GF-D8 (cell line): Measurements from ENCODE around the gene TTYH1.
A peak's percentile ranks its signal among the peaks of the same experiment; 100 is the strongest.

Source experiments
- DNase-seq: peaks from one replicate; lab custom pipeline; 2025; lab: John Stamatoyannopoulos, UW

TTYH1 gene

DNA sequence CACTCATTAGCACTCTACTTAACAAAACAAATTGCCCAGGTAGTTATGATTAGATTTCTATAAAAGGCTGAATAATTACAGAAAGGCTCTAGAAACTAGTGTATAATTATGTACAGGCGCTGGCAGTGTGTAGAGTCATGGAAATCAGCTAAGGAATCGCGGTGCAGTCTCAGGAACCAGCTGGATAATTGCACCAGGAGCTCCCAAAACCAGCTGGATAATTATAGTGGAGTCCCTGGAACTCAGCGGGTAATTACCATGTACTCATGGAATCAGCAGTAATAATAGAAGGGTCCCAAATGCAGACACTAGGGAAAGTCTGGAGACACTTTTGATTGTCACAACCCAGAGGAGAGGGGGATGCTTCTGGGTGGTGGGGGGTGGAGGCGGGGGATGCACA is 23.2 kb upstream of the TTYH1 start:
- no peak for DNase-seq

DNA sequence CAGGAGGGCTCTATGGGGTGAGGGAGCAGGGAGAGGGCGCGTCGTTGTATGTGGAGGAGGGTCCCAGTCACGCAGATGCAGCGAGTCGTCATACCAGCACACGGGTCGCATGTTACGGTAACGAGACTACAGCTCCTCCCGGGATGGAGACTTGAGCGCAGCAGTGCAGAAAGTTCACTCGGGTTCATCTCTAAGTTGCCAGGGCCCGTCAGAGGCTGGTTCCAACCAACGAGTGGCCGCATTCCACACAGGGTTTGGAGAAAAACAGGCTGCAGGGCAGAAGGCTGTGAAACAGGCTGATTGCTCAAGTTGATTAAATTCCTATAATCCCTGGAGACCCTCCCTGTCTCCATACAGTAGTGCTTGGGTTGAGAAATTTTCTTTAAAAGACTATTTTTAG is 21.9 kb upstream of the TTYH1 start:
- DNase-seq, result no peak

DNA sequence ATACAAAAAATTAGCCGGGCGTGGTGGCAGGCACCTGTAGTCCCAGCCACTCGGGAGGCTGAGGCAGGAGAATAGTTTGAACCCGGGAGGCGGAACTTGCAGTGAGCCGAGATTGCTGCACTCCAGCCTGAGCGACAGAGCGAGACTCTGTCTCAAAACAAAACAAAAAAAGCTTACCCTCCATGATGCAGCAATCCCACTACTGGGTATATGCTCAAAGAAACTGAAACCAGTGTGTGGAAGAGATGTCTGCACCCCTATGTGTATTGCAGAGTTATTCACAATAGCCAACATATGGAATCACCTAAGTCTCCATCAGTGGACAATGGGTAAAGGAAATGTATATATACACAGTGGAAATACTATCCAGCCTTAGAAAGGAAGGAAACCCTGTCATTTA is 19.6 kb upstream of the TTYH1 start:
- DNase-seq, result no peak

DNA sequence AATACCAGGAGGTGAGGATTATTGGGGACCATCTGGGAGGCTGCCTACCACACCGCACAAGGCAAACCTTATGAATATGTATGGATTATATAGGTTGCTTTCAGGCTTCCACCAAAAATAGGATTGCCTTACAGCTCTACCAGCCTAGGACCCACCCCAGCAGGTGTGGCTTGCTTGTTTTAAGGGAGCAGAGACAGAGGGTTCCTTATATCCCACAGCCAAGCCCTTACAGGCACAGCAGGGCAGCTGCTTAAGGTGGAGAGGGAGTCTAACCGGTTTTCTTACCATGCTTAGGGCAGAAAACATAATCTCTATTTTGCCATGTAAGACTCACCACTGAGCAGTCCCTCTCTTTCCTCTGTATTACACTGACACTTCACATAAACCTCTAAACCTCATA is 16.1 kb upstream of the TTYH1 start:
- no peak for DNase-seq

DNA sequence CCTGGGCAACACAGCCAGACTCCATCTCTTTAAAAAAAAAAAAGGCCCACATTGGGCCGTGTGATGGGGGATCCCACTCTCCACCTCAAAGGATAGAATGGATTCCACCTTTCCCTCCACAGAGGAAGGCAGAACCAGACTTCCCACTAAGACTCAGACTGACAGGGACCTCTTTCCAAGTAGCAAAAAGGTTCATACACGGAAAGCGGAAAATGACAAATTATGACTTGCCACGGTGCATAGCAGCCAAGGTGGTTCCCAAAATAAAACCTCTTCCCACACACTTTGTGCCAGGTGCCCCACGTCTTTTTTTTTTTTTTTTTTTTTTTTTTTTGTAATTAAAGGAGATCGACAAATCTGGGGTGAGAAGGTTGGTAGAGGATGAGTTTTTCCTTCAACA is 14.4 kb upstream of the TTYH1 start:
- no peak for DNase-seq

DNA sequence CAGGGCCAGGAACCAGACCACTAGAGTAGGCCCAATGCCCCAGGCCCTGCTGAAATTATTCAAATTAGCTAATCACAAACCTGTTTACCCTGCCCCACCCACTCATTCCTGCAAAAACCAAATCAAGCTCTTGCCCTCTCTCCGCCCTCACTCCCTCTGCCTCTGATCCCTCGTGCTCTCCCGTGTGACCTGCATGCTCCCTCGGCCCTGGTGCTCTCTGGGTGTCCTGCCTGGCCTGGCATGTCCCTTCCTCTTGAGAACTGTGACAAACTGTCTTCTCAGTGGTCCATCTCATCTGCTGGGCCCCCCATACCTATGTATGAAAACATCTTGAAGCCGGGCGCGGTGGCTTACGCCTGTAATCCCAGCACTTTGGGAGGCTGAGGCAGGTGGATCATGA is 12.2 kb upstream of the TTYH1 start:
- no peak for DNase-seq

DNA sequence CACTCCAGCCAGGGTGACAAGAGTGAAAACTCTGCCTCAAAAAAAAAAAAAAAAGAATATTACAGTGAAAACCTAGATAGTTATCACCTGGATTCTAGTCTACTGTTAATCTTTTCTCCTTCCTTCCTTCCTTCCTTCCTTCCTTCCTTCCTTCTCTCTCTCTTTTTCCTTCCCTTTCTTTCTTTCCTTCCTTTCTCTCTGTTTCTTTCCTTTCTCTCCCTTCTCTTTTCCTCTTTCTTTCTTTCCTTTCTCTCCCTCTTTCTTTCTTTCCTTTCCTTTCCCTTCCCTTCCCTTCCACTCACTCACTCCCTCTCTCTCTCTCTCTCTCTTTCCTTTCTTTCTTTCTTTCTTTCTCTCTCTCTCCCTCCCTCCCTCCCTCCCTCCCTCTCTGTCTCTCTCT is 9.6 kb upstream of the TTYH1 start:
- no peak for DNase-seq

DNA sequence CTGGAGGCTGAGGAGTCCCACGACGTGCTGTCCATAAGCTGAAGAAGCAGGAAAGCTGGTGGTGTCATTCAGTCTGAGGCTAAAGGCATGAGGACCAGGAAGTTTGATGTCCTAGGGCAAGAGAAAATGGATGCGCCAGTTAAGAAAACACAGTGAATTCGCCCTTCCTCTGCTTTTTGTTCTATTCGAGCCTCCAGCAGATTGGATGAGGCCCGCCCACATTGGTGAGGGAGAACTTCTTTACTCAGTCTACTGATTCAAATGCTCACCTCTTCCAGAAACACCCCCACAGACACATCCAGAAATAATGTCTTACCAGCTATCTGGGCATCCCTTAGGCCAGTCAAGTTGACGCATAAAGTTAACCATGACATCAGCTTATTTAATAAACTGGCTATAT is 7.5 kb upstream of the TTYH1 start:
- no peak for DNase-seq

DNA sequence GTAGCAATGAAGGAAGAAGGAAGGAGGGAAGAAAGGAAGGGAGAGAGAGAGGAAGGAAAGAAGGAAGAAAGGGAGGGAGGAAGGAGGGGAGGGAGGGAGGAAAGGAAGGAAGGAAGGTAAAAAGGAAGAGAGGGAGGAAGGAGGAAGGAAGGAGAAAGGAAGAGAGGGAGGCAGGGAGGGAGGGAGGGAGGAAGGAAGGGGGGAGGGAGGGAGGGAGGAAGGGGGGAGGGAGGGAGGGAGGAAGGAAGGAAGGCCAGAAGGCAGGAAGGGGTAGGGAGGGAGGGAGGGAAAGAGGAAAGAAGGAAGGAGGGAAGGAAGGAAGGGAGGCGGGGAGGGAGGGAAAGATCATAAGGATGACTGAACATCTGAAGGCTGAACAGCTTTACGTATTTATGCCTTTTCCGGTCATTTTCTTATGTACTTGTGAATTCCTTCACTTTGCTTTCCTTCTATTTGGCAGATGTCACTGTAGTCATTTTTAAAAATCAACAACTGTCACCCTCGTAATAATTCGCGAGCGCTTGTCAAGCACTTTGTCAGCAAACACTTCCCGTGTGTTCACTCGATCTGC is 6.7 kb upstream of the TTYH1 start:
- DNase-seq, result no peak

DNA sequence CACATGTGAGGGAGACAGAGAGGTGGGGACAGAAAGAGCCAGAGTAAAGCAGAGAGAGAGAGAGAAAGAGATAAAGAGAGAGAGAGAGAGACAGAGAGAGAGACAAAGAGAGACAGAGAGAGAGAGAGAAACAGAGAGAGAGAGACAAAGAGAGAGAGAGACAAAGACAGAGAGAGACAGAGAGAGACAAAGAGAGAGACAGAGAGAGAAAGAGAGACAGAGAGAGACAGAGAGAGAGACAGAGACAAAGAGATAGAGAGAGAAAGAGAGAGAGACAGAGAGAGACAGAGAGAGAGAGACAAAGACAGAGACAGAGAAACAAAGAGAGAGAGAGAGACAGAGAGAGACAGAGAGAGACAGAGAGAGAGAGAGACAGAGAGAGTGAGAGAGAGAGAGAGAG is 4.2 kb upstream of the TTYH1 start:
- no peak for DNase-seq

DNA sequence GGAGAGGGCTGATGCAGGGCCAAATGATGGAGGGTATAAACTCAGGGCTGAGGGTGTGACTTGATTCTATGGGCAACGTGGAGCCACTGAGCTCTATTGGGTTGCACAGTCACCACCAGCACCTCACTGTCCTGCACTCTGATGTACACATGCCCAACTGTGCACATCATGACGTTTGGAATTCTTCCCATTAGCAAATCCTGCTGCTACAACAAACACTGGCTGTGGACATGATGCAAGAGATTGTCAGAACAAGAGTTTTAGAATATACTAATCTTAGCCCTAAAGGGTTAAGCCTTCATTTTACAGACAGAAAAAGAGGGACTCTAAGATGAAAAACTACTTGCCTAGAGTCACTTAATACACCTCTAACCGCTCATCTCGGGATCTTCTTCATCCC is 2.4 kb upstream of the TTYH1 start:
- DNase-seq, result no peak

DNA sequence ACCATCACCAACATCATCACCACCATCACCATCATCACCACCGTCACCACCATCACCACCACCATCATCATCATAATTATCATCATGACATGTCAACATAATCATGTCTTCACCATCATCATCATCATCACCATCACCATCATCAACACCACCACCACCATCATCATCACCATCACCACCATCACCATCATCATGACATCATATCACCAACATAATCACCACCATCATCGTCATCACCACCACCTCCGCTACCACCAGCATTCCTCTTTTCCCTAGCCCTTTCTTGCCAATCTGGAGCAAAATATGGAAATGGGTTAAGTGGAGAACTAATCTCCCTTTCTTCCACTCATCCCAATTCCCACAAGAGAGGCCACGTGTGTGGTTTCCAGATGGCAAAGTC is 1.1 kb upstream of the TTYH1 start:
- no peak for DNase-seq

DNA sequence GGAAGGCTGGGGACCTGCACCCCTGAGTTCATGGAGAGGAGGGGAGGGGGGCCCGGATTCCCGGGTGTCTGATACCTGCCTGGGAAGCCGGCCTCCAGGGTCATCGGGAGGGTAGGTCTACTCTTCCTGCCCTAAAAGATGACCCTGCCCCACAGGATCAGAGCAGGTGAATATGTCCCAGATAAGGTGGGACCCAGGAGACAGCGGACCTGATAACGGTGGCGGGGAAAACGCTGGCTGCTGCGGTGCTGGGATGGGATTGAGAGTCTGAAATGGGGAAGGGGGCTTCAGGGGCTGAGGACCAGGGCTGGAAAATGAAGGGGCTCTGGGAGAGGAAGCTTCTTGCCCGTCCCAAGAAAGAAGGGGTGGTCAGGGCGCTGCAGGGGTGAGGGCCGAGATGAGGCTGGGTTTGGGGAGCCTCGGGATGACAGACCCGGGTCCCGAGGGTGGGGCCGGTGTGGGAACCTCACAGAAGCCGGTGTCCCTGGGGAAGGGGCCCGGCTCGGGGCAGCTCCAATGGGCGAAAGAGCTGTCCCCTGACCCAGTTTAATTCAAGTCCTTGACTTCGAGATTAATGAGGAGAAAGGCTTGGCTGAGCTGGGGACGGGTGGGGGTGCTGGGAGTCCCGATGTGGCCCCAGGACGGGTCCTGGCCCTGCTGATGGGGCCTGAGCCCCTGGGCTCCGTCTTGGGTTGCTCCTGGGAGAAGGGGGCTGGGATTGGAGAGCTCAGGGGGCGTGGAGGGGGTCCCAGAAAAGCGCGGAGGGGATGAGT is 823 bp downstream of the TTYH1 start:
- DNase-seq, result no peak

DNA sequence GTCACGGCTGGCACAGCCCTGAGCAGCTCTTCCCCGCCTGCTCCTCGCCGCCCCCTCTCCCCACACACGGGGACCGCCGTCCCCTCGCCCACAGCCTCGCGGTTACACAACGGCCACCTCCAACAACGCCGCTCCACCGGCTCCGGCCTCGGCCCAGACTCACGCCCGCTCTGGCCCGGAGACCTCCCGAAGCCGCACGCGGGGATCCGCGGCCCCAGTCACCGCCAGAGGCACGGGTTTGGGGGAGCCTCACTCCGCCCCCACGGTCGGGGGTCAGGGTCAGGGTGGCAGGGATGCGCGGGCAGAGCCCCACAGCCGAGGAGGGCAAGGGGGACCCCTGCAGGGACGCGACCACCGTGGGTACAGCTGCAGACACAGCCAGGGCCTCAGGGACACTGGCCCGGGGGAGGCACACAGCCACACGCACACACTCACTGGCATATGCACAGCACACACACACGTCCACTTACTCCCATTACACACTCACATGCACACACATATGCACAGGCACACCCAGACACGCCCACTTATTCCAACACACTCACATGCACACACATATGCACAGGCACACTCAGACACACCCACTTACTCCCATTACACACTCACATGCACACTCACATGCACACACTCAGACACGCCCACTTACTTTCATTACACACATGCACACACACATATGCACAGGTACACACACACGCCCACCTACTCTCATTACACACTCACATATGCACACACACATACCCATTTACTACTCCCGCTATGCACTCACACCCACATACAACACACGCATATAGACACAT is 1.6 kb downstream of the TTYH1 start:
- no peak for DNase-seq

DNA sequence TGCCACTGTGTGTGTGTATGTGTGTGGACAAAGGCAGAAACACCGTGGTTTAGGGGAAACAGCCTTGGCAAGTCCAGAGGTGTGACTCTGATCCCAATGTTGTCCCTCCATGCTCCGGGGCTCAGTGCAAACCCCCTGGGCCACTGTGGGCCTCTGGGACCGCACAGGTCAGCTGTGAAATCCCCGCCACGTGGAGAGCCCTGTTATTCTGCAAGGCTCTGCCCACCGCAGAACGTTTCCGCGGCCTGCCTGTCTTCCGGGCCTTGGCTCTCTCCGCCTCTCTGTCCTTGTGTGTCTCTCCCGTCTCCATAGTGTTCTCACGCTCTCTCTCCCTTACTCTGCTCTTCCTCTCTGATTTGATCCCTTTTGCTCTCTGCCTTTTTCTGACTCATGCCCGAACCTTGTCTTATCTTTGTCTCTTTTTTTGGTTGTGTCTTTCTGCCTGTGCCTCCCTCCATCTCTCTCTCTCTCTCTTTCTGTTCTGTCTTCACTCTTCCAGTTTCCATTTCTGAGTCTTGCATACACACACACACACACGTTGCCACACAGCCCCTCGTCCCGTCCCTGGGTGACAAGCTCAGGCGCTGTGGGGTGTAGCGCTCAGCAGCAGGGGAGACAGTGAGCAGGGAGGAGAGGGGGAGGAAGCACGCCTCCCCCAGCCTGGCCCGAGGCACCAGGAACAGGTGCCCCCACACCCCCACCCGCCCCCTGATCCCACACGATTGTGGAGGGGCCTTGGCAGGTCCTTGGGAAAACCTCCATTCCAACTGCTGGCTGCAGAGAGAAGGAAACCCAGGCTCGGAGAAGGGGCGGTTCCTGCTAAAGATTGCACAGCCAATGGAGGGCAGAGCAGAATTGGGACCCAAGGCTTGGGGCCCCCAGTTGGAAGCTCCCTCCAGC is 3.0 kb downstream of the TTYH1 start:
- DNase-seq, result peak; percentile 81

DNA sequence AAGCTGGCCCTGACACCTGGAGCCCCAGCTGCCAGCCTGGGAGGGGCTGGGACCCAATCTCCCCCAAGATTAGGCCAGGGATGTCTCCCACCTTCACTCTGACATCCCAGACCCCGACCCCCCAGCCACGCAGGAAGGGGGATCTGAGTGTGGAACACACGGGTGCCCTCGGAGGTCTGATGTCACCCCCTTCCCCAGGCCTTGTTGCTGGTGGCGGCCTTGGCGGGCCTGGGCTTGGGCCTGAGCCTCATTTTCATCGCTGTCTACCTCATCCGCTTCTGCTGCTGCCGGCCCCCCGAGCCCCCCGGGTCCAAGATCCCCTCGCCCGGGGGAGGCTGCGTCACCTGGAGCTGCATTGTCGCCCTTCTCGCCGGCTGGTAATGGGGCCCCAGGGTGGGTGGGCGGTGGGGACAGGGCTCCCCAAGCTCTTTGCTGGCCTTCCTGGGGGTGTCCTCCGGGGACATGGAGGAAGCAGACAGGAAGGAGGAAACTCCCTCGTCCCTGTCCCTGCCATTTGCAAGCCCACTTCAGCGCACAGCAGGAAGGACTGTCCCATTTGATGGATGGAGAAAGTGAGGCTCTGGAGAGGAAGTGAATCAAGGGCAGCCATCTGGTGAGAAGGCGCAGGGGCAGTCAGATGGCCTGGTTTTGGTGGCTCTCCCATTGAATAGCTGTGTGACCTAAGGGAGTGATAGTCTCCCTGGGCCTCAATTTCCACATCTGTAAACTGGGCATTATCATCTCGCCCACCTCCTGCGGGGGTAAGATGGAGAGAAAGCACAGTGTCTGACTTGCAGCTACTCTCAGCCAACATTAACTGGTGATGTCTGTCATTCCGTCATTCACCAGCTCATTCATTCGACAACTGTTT is 3.9 kb downstream of the TTYH1 start:
- no peak for DNase-seq

DNA sequence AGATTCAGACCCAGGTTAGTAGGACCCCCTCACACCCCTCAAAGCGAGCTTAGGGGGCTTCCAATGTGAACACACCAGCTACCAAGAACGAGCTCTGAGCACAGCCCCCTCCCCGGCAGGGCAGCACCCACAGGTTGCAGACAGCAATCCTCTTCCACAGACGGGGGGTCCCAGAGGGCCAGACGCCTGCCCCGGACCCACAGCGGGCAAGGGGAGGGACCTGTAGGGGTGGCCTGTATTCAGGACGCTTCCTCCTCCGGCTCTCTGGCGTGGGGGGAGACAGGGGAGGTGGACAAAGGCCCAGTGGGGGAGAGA is 4.8 kb downstream of the TTYH1 start:
- no peak for DNase-seq

DNA sequence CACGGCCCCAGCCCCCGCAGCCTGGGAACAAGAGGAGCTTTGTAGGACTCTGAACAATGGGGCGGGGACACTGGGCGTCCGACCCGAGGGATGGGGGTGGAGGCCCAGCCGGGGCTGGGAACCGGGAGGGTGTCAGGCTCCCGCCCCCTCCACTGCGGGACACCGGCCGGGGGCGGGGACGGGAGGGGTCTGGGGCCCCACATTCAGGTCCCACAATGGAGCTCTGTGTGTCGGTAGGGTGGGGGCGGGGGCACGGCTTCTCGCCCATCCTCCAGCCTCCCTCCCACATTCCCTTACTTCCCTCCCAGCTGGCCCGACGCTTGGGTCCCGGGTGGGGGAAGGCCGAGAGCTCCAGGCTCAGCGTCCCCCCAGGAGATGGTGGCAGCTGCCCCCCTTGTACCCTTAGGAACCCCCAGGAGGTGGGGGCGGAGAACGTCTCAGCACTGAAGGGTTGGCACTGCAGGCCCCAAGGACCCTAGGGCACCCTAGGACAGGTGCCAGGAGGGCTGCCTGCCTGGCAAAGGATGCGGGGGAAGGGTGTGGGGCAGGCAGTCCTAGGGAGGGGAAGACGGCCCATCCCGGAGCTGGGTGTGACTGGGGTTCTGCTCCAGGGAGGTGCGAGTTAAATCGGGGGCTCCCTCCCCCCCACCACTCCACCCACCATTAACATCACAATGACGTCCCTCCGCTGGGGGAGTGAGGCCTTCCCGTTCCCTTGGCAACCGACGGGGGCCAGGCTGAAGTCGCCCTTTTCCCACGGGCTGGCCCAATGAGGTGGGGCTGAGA is 5.3 kb downstream of the TTYH1 start:
- no peak for DNase-seq

DNA sequence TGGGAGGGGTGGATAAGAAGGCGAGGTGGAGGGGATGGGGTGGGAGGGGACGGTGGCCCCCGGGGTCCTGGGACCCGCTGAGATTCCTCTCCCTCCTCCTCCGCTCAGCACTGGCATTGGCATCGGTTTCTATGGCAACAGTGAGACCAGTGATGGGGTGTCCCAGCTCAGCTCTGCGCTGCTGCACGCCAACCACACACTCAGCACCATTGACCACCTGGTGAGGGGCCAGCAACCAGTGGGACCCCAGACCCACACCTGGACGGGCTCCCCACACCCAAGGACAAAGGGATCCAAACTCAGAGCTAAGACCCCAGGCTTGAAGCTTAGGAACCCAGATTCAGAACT is 5.9 kb downstream of the TTYH1 start:
- no peak for DNase-seq

DNA sequence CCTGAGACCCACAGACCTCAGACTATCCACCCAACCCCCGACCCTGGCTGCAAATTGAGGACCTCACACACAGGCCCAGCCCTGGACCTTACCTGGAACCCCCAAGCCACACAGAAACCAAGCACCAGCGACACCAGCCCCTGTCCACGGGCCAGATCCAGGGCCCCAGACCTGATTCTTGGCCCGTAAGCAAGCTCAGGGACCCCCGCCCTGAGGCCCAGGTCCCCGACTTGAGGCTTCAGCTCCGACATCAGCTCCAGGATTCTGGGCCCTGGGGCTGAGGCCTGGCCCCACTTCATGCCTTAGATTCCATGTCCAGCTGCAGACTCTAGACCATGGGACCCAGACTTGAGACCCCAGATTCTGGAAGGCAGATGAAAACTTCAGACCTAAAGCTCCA is 6.3 kb downstream of the TTYH1 start:
- no peak for DNase-seq

DNA sequence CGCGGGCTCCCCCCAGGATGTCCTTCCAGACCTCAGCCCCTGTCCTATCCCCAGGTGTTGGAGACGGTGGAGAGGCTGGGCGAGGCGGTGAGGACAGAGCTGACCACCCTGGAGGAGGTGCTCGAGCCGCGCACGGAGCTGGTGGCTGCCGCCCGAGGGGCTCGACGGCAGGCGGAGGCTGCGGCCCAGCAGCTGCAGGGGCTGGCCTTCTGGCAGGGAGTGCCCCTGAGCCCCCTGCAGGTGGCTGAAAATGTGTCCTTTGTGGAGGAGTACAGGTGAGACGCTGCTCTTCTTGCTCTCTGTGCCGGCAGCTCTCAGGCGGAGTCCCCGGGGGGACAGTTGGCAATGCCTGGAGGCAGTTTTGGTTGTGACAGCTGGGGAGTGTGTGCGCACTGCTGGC is 6.9 kb downstream of the TTYH1 start:
- no peak for DNase-seq
